GM12874 (cell line): Measurements from ENCODE around the gene GANC.

Source experiments
- CTCF ChIP-seq: IDR thresholded peaks from 2 replicates; pipeline ENCODE4 v1.5.1; 2011; ENCODE audit warnings: low read depth, mild to moderate bottlenecking, control low read depth, low read length, moderate library complexity; ENCODE audit not compliant: insufficient read depth

GANC gene

GRCh38 chr15:42275780-42276391 lies 2.9 kb downstream of the GANC start:
- no peak for TF ChIP-seq CTCF

- TF ChIP-seq CTCF: no peak
These were observed 3.8 kb downstream of the GANC start for GRCh38 chr15:42276762-42277161.

GRCh38 chr15:42279234-42279723 lies 6.3 kb downstream of the GANC start:
- no peak for TF ChIP-seq CTCF

GRCh38 chr15:42282344-42282743 lies 9.3 kb downstream of the GANC start:
- TF ChIP-seq CTCF: no peak

GRCh38 chr15:42282926-42283325 lies 9.9 kb downstream of the GANC start:
- no peak for TF ChIP-seq CTCF

- no peak for TF ChIP-seq CTCF
These were observed 10.7 kb downstream of the GANC start for GRCh38 chr15:42283671-42284070.

- no peak for TF ChIP-seq CTCF
These were observed 11.6 kb downstream of the GANC start for GRCh38 chr15:42284551-42284950.
